ENCODE results near the gene RELCH. TPM values are rescaled to one million over a fixed set of nuclear protein-coding genes. Genes with fewer than 3 reads are reported as not detected.

RELCH gene
- polyA plus RNA-seq, 2 of the 4 experiments (the other 2 are of a cell fraction): 13.5 to 17.5 TPM

DNA sequence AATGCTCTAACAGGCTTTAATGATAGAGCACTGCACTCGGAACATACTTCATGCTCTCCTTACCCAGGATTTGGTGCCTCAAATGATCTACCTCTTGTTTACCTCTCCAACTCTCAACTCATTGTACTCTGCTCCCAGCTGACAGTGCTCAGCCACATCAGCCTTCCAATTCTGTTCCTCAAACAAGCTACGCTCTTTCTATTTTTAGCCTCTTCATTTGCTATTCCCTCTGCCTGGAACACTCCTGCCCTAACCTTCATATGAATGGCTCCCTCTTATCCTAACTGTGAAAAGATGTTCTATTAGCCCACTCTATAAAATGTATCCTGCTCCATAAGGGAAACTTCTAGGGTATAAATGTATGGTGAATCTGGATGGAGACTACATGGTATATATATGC is 42.7 kb upstream of the RELCH start:
- CTCF ChIA-PET: interaction anchor here (0.7 to 1.2 kb wide), 2 partner anchors 13 to 1791 kb away, joined by 3 to 6 read pairs; no protein-coding TSS in a partner anchor
- POLR2A ChIA-PET: no interaction called here
- no peak for ATAC-seq
- 92% methylated on average over 2 of the region's 2 CpGs for WGBS (ENCODE audit: missing lambda C conversion rate)
- no peak for DNase-seq (ENCODE audit: low read depth in 1 of 2, low spot score in 1 of 2)
- H3K9me3 ChIP-seq: no peaks in the 10 kb centered on the region
- no peak for FAIRE-seq
- H3K27ac ChIP-seq: no peak overlapping the region
- no peaks in the 10 kb centered on the region for H3K4me1 ChIP-seq
- H3K4me3 ChIP-seq: no peak overlapping the region
- H3K4me2 ChIP-seq: no peak overlapping the region
- TF ChIP-seq, protein P1, sequence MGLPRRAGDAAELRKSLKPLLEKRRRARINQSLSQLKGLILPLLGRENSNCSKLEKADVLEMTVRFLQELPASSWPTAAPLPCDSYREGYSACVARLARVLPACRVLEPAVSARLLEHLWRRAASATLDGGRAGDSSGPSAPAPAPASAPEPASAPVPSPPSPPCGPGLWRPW (IDR thresholded peaks at IDR 0.05): no peak
- TF ChIP-seq ESRRA (IDR thresholded peaks at IDR 0.05; ENCODE audit: borderline replicate concordance, low read length) (no peak), SREBF2 (IDR thresholded peaks at IDR 0.05) (no peak), ZC3H11A (IDR thresholded peaks at IDR 0.05) (no peak), EP300 (IDR thresholded peaks at IDR 0.05) (no peak)

GRCh38 chr18:62151068-62151771 is 35.8 kb upstream of the RELCH start:
- no peak for ATAC-seq
- no peak for DNase-seq (ENCODE audit: low read depth in 1 of 2, low spot score in 1 of 2)
- no peak overlapping the region for H3K4me3 ChIP-seq
- TF ChIP-seq EHF (CRISPR knock-in tag; IDR thresholded peaks at IDR 0.05) (no peak), MAFK (IDR thresholded peaks at IDR 0.05; ENCODE audit: partially characterized antibody) (peak; percentile 53)
- TF ChIP-seq, protein P2, sequence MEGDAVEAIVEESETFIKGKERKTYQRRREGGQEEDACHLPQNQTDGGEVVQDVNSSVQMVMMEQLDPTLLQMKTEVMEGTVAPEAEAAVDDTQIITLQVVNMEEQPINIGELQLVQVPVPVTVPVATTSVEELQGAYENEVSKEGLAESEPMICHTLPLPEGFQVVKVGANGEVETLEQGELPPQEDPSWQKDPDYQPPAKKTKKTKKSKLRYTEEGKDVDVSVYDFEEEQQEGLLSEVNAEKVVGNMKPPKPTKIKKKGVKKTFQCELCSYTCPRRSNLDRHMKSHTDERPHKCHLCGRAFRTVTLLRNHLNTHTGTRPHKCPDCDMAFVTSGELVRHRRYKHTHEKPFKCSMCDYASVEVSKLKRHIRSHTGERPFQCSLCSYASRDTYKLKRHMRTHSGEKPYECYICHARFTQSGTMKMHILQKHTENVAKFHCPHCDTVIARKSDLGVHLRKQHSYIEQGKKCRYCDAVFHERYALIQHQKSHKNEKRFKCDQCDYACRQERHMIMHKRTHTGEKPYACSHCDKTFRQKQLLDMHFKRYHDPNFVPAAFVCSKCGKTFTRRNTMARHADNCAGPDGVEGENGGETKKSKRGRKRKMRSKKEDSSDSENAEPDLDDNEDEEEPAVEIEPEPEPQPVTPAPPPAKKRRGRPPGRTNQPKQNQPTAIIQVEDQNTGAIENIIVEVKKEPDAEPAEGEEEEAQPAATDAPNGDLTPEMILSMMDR (IDR thresholded peaks at IDR 0.05): no peak
- TF ChIP-seq, protein P3, sequence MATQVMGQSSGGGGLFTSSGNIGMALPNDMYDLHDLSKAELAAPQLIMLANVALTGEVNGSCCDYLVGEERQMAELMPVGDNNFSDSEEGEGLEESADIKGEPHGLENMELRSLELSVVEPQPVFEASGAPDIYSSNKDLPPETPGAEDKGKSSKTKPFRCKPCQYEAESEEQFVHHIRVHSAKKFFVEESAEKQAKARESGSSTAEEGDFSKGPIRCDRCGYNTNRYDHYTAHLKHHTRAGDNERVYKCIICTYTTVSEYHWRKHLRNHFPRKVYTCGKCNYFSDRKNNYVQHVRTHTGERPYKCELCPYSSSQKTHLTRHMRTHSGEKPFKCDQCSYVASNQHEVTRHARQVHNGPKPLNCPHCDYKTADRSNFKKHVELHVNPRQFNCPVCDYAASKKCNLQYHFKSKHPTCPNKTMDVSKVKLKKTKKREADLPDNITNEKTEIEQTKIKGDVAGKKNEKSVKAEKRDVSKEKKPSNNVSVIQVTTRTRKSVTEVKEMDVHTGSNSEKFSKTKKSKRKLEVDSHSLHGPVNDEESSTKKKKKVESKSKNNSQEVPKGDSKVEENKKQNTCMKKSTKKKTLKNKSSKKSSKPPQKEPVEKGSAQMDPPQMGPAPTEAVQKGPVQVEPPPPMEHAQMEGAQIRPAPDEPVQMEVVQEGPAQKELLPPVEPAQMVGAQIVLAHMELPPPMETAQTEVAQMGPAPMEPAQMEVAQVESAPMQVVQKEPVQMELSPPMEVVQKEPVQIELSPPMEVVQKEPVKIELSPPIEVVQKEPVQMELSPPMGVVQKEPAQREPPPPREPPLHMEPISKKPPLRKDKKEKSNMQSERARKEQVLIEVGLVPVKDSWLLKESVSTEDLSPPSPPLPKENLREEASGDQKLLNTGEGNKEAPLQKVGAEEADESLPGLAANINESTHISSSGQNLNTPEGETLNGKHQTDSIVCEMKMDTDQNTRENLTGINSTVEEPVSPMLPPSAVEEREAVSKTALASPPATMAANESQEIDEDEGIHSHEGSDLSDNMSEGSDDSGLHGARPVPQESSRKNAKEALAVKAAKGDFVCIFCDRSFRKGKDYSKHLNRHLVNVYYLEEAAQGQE (IDR thresholded peaks at IDR 0.05): no peak
- FAIRE-seq: no peak
- no peak overlapping the region for H3K27ac ChIP-seq
- POLR2A ChIA-PET: no interaction called here
- H3K9me3 ChIP-seq: no peaks in the 10 kb centered on the region
- no peaks in the 10 kb centered on the region for H3K4me1 ChIP-seq
- CTCF ChIA-PET: no interaction called here
- 81% methylated on average over 9 of the region's 9 CpGs for WGBS (ENCODE audit: missing lambda C conversion rate)
- H3K4me2 ChIP-seq: no peak overlapping the region

GRCh38 chr18:62152844-62153243 is 34.2 kb upstream of the RELCH start:
- ChIA-PET POLR2A (no interaction called here), CTCF (interaction anchor here (0.8 kb wide), 1 partner anchor 1637 kb away, joined by 3 read pairs; no protein-coding TSS in a partner anchor)
- TF ChIP-seq, protein P4, sequence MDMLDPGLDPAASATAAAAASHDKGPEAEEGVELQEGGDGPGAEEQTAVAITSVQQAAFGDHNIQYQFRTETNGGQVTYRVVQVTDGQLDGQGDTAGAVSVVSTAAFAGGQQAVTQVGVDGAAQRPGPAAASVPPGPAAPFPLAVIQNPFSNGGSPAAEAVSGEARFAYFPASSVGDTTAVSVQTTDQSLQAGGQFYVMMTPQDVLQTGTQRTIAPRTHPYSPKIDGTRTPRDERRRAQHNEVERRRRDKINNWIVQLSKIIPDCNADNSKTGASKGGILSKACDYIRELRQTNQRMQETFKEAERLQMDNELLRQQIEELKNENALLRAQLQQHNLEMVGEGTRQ (IDR thresholded peaks at IDR 0.05): no peak
- TF ChIP-seq BHLHE40 (IDR thresholded peaks at IDR 0.05; ENCODE audit: low read depth, low read length): no peak
- Histone ChIP-seq H3K4me3 (no peak overlapping the region), H3K4me1 (no peaks in the 10 kb centered on the region), H3K9me3 (no peaks in the 10 kb centered on the region), H3K27ac (no peak overlapping the region), H3K4me2 (no peak overlapping the region)
- 90% methylated on average over 1 of the region's 1 CpG for WGBS (ENCODE audit: missing lambda C conversion rate)
- ATAC-seq (no peak), DNase-seq (ENCODE audit: low read depth in 1 of 2, low spot score in 1 of 2) (no peak), FAIRE-seq (no peak)

DNA sequence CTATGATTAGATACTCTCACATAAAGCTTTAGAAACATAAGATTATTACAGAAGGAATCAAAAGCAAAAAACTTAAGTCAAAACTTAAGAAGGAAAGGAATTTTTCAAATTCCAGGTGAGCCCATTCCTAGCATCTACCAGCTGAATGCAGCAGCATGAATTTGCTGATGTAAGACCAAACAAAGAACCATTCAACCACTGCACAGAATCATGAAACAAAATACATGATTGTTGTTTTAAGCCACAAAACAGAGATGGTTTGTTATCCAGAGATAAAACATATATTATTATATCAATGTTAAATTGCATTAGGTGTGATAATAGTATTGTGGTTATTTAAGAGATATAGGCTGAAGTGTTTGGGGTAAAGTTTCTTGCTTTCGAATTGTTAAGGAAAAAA is 29.2 kb upstream of the RELCH start:
- no peak overlapping the region for H3K4me2 ChIP-seq
- ChIA-PET POLR2A (no interaction called here), CTCF (no interaction called here)
- WGBS (ENCODE audit: missing lambda C conversion rate): 69% methylated on average over 1 of the region's 1 CpG
- H3K4me3 ChIP-seq: no peak overlapping the region
- H3K9me3 ChIP-seq: no peaks in the 10 kb centered on the region
- no peak for DNase-seq (ENCODE audit: low read depth in 1 of 2, low spot score in 1 of 2)
- H3K27ac ChIP-seq: no peak overlapping the region
- no peaks in the 10 kb centered on the region for H3K4me1 ChIP-seq
- ATAC-seq: no peak
- FAIRE-seq: no peak
- TF ChIP-seq SMC3 (IDR thresholded peaks at IDR 0.05) (no peak), CHD2 (IDR thresholded peaks at IDR 0.05; ENCODE audit: low read length, partially characterized antibody) (no peak), ZNF302 (CRISPR knock-in tag; IDR thresholded peaks at IDR 0.05) (no peak), ZFP36 (IDR thresholded peaks at IDR 0.05; ENCODE audit: borderline replicate concordance, partially characterized antibody) (no peak)
- TF ChIP-seq, protein P3 (IDR thresholded peaks at IDR 0.05): no peak
- TF ChIP-seq, protein P5, sequence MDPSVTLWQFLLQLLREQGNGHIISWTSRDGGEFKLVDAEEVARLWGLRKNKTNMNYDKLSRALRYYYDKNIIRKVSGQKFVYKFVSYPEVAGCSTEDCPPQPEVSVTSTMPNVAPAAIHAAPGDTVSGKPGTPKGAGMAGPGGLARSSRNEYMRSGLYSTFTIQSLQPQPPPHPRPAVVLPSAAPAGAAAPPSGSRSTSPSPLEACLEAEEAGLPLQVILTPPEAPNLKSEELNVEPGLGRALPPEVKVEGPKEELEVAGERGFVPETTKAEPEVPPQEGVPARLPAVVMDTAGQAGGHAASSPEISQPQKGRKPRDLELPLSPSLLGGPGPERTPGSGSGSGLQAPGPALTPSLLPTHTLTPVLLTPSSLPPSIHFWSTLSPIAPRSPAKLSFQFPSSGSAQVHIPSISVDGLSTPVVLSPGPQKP (IDR thresholded peaks at IDR 0.05; ENCODE audit: low read depth, low read length): no peak
- TF ChIP-seq, protein P4 (IDR thresholded peaks at IDR 0.05): no peak

All from A549 (cell line).